Liver (tissue), 3 donors: Measurements from ENCODE around the gene PARN.

Experiments used
- FOXA1 ChIP-seq: IDR thresholded peaks from 2 replicates; pipeline ENCODE4 v1.6.1; 2016; ENCODE audit warnings: antibody characterized with exemption
- GABPA ChIP-seq, 2 donors: IDR thresholded peaks in 1 of 2; conservative IDR thresholded peaks in 1 of 2; 2 replicates each; pipeline ENCODE4 v1.6.1; 2016; ENCODE audit warnings: antibody characterized with exemption in 2 of 2, mild to moderate bottlenecking in 1 of 2, moderate library complexity in 1 of 2
- JUND ChIP-seq, 2 donors: IDR thresholded peaks; 2 replicates each; pipeline ENCODE4 v1.6.1; 2016; ENCODE audit warnings: antibody characterized with exemption in 2 of 2
- RAD21 ChIP-seq, 2 donors: IDR thresholded peaks; 2 replicates each; pipeline ENCODE4 v1.6.1; 2016; ENCODE audit warnings: antibody characterized with exemption in 2 of 2, mild to moderate bottlenecking in 2 of 2
- RXRA ChIP-seq, 2 donors: IDR thresholded peaks; 2 replicates each; pipeline ENCODE4 v1.6.1; 2017 to 2018; ENCODE audit warnings: antibody characterized with exemption in 2 of 2, mild to moderate bottlenecking in 1 of 2
- TAF1 ChIP-seq: conservative IDR thresholded peaks from 2 replicates; pipeline ENCODE4 v1.6.1; 2016; ENCODE audit warnings: antibody characterized with exemption, mild to moderate bottlenecking
- YY1 ChIP-seq: IDR thresholded peaks from 2 replicates; pipeline ENCODE4 v1.6.1; 2016; ENCODE audit warnings: antibody characterized with exemption, mild to moderate bottlenecking
- TF ChIP-seq, protein P1 (sequence below): fragments of 150-350 bp; IDR thresholded peaks from 2 replicates; pipeline ENCODE4 v1.5.1; 2017; ENCODE audit warnings: improper control_type of control experiment, low read depth, low read length; ENCODE audit not compliant: missing input control
- TF ChIP-seq, protein P2 (sequence below): IDR thresholded peaks from 2 replicates; pipeline ENCODE4 v1.6.1; 2016; ENCODE audit warnings: antibody characterized with exemption
- TF ChIP-seq, protein P3 (sequence below): IDR thresholded peaks from 2 replicates; pipeline ENCODE4 v1.6.1; 2016; ENCODE audit warnings: antibody characterized with exemption
- donor health status: healthy.
- donor health status: healthy.

DNA sequence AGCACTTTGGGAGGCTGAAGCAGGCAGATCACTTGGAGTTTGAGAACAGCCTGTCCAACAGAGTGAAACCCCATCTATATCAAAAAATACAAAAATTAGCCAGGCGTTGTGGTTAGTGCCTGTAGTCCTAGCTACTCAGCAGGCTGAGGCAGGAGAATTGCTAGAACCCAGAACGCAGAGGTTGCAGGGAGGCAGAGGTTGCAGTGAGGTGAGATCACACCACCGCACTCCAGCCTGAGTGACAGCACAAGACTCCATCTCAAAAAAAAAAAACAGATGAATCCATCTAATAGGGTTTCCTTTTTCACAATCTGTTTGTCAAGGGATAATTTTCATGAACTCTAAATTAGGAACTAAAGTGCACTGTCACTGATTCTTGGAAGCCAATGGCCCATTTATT is 99.0 kb downstream of the PARN start:
- TF ChIP-seq, protein P1, sequence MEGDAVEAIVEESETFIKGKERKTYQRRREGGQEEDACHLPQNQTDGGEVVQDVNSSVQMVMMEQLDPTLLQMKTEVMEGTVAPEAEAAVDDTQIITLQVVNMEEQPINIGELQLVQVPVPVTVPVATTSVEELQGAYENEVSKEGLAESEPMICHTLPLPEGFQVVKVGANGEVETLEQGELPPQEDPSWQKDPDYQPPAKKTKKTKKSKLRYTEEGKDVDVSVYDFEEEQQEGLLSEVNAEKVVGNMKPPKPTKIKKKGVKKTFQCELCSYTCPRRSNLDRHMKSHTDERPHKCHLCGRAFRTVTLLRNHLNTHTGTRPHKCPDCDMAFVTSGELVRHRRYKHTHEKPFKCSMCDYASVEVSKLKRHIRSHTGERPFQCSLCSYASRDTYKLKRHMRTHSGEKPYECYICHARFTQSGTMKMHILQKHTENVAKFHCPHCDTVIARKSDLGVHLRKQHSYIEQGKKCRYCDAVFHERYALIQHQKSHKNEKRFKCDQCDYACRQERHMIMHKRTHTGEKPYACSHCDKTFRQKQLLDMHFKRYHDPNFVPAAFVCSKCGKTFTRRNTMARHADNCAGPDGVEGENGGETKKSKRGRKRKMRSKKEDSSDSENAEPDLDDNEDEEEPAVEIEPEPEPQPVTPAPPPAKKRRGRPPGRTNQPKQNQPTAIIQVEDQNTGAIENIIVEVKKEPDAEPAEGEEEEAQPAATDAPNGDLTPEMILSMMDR, result no peak
- TF ChIP-seq JUND (IDR thresholded peaks at IDR 0.05) (no peak), TAF1 (no peak), FOXA1 (no peak), RAD21 (IDR thresholded peaks at IDR 0.05) (no peak), YY1 (no peak), GABPA (IDR thresholded peaks at IDR 0.05 in 1 of 2, conservative IDR thresholded peaks at IDR 0.05 in 1 of 2) (no peak), RXRA (IDR thresholded peaks at IDR 0.05) (no peak)
- TF ChIP-seq, protein P2, sequence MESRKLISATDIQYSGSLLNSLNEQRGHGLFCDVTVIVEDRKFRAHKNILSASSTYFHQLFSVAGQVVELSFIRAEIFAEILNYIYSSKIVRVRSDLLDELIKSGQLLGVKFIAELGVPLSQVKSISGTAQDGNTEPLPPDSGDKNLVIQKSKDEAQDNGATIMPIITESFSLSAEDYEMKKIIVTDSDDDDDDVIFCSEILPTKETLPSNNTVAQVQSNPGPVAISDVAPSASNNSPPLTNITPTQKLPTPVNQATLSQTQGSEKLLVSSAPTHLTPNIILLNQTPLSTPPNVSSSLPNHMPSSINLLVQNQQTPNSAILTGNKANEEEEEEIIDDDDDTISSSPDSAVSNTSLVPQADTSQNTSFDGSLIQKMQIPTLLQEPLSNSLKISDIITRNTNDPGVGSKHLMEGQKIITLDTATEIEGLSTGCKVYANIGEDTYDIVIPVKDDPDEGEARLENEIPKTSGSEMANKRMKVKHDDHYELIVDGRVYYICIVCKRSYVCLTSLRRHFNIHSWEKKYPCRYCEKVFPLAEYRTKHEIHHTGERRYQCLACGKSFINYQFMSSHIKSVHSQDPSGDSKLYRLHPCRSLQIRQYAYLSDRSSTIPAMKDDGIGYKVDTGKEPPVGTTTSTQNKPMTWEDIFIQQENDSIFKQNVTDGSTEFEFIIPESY, result no peak
- TF ChIP-seq, protein P3, sequence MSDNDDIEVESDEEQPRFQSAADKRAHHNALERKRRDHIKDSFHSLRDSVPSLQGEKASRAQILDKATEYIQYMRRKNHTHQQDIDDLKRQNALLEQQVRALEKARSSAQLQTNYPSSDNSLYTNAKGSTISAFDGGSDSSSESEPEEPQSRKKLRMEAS, result no peak
